NCI-H2029 treated with DMSO at 0.1 percent for 48 hours (cell line): Measurements from ENCODE around the gene TXNDC2.

ENCODE experiments used
- DNase-seq: peaks from one replicate; lab custom pipeline; 2025; lab: John Stamatoyannopoulos, UW

TXNDC2 gene

GRCh38 chr18:9913526-9914333 lies 28.0 kb downstream of the TXNDC2 start, which contains the start of gene VAPA:
Gene VAPA, plus strand, starts transcription at chr18:9914016. Its CDS starts 241 bp downstream, at chr18:9914257.
- DNase-seq, result peak; percentile 49

GRCh38 chr18:9914334-9914583 lies 28.5 kb downstream of the TXNDC2 start:
- DNase-seq, result no peak

- no peak for DNase-seq
These were observed 29.0 kb downstream of the TXNDC2 start for GRCh38 chr18:9914584-9915290.

- DNase-seq, result no peak
These were observed 29.7 kb downstream of the TXNDC2 start for GRCh38 chr18:9915291-9916076.

- no peak for DNase-seq
These were observed 30.4 kb downstream of the TXNDC2 start for GRCh38 chr18:9916077-9916639.

- DNase-seq, result no peak
These were observed 31.0 kb downstream of the TXNDC2 start for GRCh38 chr18:9916808-9917207.

GRCh38 chr18:9918016-9918680 lies 32.4 kb downstream of the TXNDC2 start:
- DNase-seq, result no peak

GRCh38 chr18:9919564-9920232 lies 33.9 kb downstream of the TXNDC2 start:
- DNase-seq, result no peak

- DNase-seq, result no peak
These were observed 37.0 kb downstream of the TXNDC2 start for GRCh38 chr18:9922592-9923311.

GRCh38 chr18:9924371-9924943 lies 38.7 kb downstream of the TXNDC2 start:
- DNase-seq, result no peak

- DNase-seq, result no peak
These were observed 39.6 kb downstream of the TXNDC2 start for GRCh38 chr18:9925369-9925768.

GRCh38 chr18:9925795-9926194 lies 40.0 kb downstream of the TXNDC2 start:
- DNase-seq, result no peak

- no peak for DNase-seq
These were observed 40.6 kb downstream of the TXNDC2 start for GRCh38 chr18:9926223-9926894.

GRCh38 chr18:9926977-9927376 lies 41.2 kb downstream of the TXNDC2 start:
- DNase-seq, result no peak

GRCh38 chr18:9927392-9928063 lies 41.8 kb downstream of the TXNDC2 start:
- DNase-seq, result no peak

- no peak for DNase-seq
These were observed 43.0 kb downstream of the TXNDC2 start for GRCh38 chr18:9928646-9929259.

GRCh38 chr18:9930299-9930884 lies 44.6 kb downstream of the TXNDC2 start:
- no peak for DNase-seq

GRCh38 chr18:9931146-9931545 lies 45.4 kb downstream of the TXNDC2 start:
- no peak for DNase-seq
